HepG2 (cell line): Measurements from ENCODE around the gene JMJD1C. TPM values are rescaled to one million over a fixed set of nuclear protein-coding genes. Genes with fewer than 3 reads are reported as not detected.

ENCODE experiments used
- ATAC-seq: fragments of 200-7000 bp; cut with Tn5 transposase; 3 replicates; pipeline ENCODE4 v1.9.1; 2020; ENCODE audit warnings: mild to moderate bottlenecking, moderate library complexity
- BruUV-seq: library from RNA; stranded (reverse); fragments of 400-500 nt; replicated peaks from 2 replicates; lab custom pipeline; 2021; lab: Mats Ljungman, UMichigan
- CTCF ChIA-PET: fragments of 300-600 bp; formaldehyde crosslinking; extraction: SDS; loops from one replicate; lab custom pipeline; 2021; ENCODE audit warnings: low total read pairs, inconsistent platforms, low intra/inter-chr PET ratio; lab: Yijun Ruan, JAX
- POLR2A ChIA-PET: fragments of 350-600 bp; sonication (Branson Sonifier 250); formaldehyde crosslinking; loops from one replicate; lab custom pipeline; 2020; ENCODE audit warnings: antibody characterized with exemption, inconsistent platforms; lab: Yijun Ruan, JAX
- DNase-seq: peaks from one replicate; pipeline ENCODE4 v3.0.0-alpha.2; 2015; ENCODE audit warnings: low spot score
- FAIRE-seq: peaks from 3 replicates; lab custom pipeline; 2011; peaks lifted over from hg19 to GRCh38; lab: Jason Lieb, UNC
- H2AFZ ChIP-seq: one replicate; pipeline ENCODE4 v1.6.1; 2011; ENCODE audit warnings: low read length, inconsistent platforms
- H3K27ac ChIP-seq: fragments of 300-600 bp; 3 replicates; pipeline ENCODE4 v1.8.0; 2011; ENCODE audit warnings: mixed run types, mild to moderate bottlenecking, mixed read lengths, low read length, inconsistent platforms; ENCODE audit not compliant: insufficient read depth; ENCODE audit errors: extremely low read length
- H3K27me3 ChIP-seq, 2 experiments: fragments of 200-600 bp in 1 of 2; 2 replicates in 1 of 2; 3 replicates in 1 of 2; pipeline versions ENCODE4 v1.6.0 to v1.8.0; 2011; ENCODE audit warnings: low read length in 2 of 2, mild to moderate bottlenecking in 2 of 2, moderate library complexity in 2 of 2, inconsistent platforms in 1 of 2; ENCODE audit not compliant: insufficient read depth in 2 of 2, control insufficient read depth in 1 of 2
- H3K36me3 ChIP-seq, 2 experiments: fragments of 200-600 bp in 1 of 2; replicated peaks in 1 of 2; 2 replicates in 1 of 2; 3 replicates in 1 of 2; pipeline versions ENCODE4 v1.5.1 to v1.8.0; 2011; ENCODE audit warnings: low read length in 2 of 2, inconsistent platforms in 1 of 2; ENCODE audit not compliant: insufficient read depth in 2 of 2, control insufficient read depth in 1 of 2
- H3K4me1 ChIP-seq: 2 replicates; pipeline ENCODE4 v1.5.1; 2012; ENCODE audit warnings: low read length, inconsistent platforms; ENCODE audit not compliant: insufficient read depth
- H3K4me2 ChIP-seq: 2 replicates; pipeline ENCODE4 v1.6.0; 2011; ENCODE audit warnings: low read depth, low read length, inconsistent platforms
- H3K4me3 ChIP-seq, 3 experiments: fragments of 200-600 bp in 1 of 3; sonication (generic), shearing (Covaris generic) in 1 of 3; replicated peaks in 1 of 3; 2 replicates each; pipeline ENCODE4 v1.5.1; 2011 to 2016; ENCODE audit warnings: low read length in 3 of 3, inconsistent platforms in 2 of 3, low read depth in 2 of 3, mild to moderate bottlenecking in 2 of 3, control low read depth in 1 of 3, mixed read lengths in 1 of 3; ENCODE audit not compliant: insufficient read depth in 1 of 3
- H3K79me2 ChIP-seq: one replicate; pipeline ENCODE4 v1.6.1; 2011; ENCODE audit warnings: low read length, inconsistent platforms; ENCODE audit not compliant: insufficient read depth
- H3K9ac ChIP-seq: 2 replicates; pipeline ENCODE4 v1.6.0; 2011; ENCODE audit warnings: mild to moderate bottlenecking, low read depth, low read length, inconsistent platforms; ENCODE audit not compliant: insufficient read depth
- H3K9me3 ChIP-seq: 2 replicates; pipeline ENCODE4 v1.5.1; 2012; ENCODE audit warnings: mild to moderate bottlenecking, low read length
- H4K20me1 ChIP-seq: 2 replicates; pipeline ENCODE4 v1.6.0; 2011; ENCODE audit warnings: inconsistent platforms, mild to moderate bottlenecking, low read length, moderate library complexity; ENCODE audit not compliant: insufficient read depth
- CENPT ChIP-seq: sonication (generic); formaldehyde crosslinking; IDR thresholded peaks from 2 replicates; pipeline ENCODE4 v1.8.0; 2022; ENCODE audit warnings: low read depth, mild to moderate bottlenecking, moderate library complexity, missing genetic modification reagents
- GABPB1 ChIP-seq: IDR thresholded peaks from 2 replicates; pipeline ENCODE4 v1.6.1; 2016; ENCODE audit warnings: mild to moderate bottlenecking, missing genetic modification reagents, moderate library complexity, missing compliant biosample characterization
- HMGXB3 ChIP-seq: sonication (generic); formaldehyde crosslinking; IDR thresholded peaks from 2 replicates; pipeline ENCODE4 v1.4.0; 2020; ENCODE audit warnings: missing genetic modification reagents, borderline replicate concordance
- KAT2B ChIP-seq: fragments of 150-350 bp; IDR thresholded peaks from 2 replicates; pipeline ENCODE4 v1.6.1; 2014; ENCODE audit warnings: low read depth, low read length, borderline replicate concordance
- KMT2A ChIP-seq: sonication (generic); formaldehyde crosslinking; IDR thresholded peaks from 2 replicates; pipeline ENCODE4 v1.4.0; 2020; ENCODE audit warnings: missing genetic modification reagents
- POLR2A ChIP-seq, 2 experiments: IDR thresholded peaks; 2 replicates each; pipeline ENCODE4 v1.6.1; 2011; ENCODE audit warnings: low read depth in 2 of 2, low read length in 2 of 2, mild to moderate bottlenecking in 1 of 2, moderate library complexity in 1 of 2; ENCODE audit not compliant: insufficient read depth in 1 of 2
- RARA ChIP-seq: IDR thresholded peaks from 2 replicates; pipeline ENCODE4 v1.6.1; 2016; ENCODE audit warnings: missing genetic modification reagents, missing compliant biosample characterization
- SALL1 ChIP-seq: sonication (generic); formaldehyde crosslinking; IDR thresholded peaks from 2 replicates; pipeline ENCODE4 v1.8.0; 2022; ENCODE audit warnings: mild to moderate bottlenecking, missing genetic modification reagents
- ZKSCAN1 ChIP-seq: fragments of 150-350 bp; IDR thresholded peaks from 2 replicates; pipeline ENCODE4 v1.6.1; 2014; ENCODE audit warnings: low read length
- ZNF737 ChIP-seq: sonication (generic); formaldehyde crosslinking; IDR thresholded peaks from 2 replicates; pipeline ENCODE4 v1.5.0; 2020; ENCODE audit warnings: missing genetic modification reagents, mild to moderate bottlenecking, borderline replicate concordance
- WGBS: methylation state at CpG from one replicate; pipeline ENCODE4 v1.1.6; 2017; ENCODE audit warnings: low lambda C conversion rate; 5-methylcytosine and 5-hydroxymethylcytosine counted together
- in situ Hi-C: cut with HindIII; loops from 2 replicates; pipeline ENCODE4 v1.10.0; 2017; ENCODE audit warnings: low pct_unique_long_range_greater_than_20kb; ENCODE audit not compliant: extremely low pct_ligation_motif_present
- intact Hi-C: fragments of 100-400 bp; cut with micrococcal nuclease; formaldehyde crosslinking; loops from one replicate; pipeline ENCODE4 v1.10.0; 2022; ENCODE audit not compliant: unreplicated experiment
- polyA plus RNA-seq, 8 experiments: library from polyadenylated mRNA; depleted of rRNA in 3 of 8; stranded (reverse) in 7 of 8; unstranded in 1 of 8; fragments of >200 nt; fragmentation: Illumina TruSeq in 4 of 8; extraction: Trizol in 4 of 8; gene quantifications; 2 replicates each; pipeline versions ENCODE4 v1.2.1 to v1.2.3, GENCODE V29; 2011 to 2016; ENCODE audit warnings: low read depth in 4 of 8, missing spikeins in 1 of 8, mixed read lengths in 1 of 8; ENCODE audit not compliant: insufficient read depth in 1 of 8
- total RNA-seq, 5 experiments: library from RNA; depleted of rRNA; stranded (reverse); fragments of >200 nt; fragmentation: Illumina TruSeq; extraction: Trizol; gene quantifications; 2 replicates each; pipeline ENCODE4 v1.2.3, GENCODE V29; 2016; ENCODE audit warnings: low read depth in 1 of 5
- TF ChIP-seq, protein P1 (sequence below): sonication (generic); formaldehyde crosslinking; IDR thresholded peaks from 2 replicates; pipeline ENCODE4 v1.8.0; 2022; ENCODE audit warnings: missing genetic modification reagents, mild to moderate bottlenecking, borderline replicate concordance

The JMJD1C gene
- total and polyA plus RNA-seq, 2 of the 13 experiments (the other 11 are each of a cell fraction or from before 2014, with no cell fraction given), result 42.3 to 42.7 TPM

DNA sequence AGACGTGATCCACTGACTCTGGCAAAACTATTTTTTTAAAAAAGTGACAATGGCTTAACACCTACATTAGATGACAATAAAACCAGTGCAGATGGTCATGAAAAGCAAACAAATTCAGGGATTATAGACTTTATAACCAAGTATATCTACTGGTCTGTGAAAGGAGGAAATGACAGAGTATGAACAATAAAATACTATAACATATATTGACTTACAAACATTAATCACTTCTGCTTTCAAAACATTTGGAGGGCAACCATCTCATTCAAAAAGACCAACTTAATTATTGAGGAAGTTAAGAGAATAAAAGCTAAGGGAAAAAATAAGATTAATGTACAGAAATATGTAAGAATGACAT lies 34.8 kb downstream of the JMJD1C start:
- Histone ChIP-seq H3K4me3 (no peak overlapping the region), H3K27ac (no peak overlapping the region), H4K20me1 (peaks cover 4% of the 10 kb centered on the region; the same call in 1 of the 2 replicates), H3K4me1 (peaks cover 25% of the 10 kb centered on the region), H3K79me2 (peaks cover 86% of the 10 kb centered on the region), H2AFZ (no peak overlapping the region), H3K9ac (no peak overlapping the region), H3K36me3 (no peaks in the 10 kb centered on the region), H3K27me3 (no peaks in the 10 kb centered on the region), H3K9me3 (no peaks in the 10 kb centered on the region), H3K4me2 (no peak overlapping the region)
- intact Hi-C loops, result no loop called here
- in situ Hi-C loops, result no loop called here
- DNase-seq, result no peak
- no peak for ATAC-seq
- FAIRE-seq, result no peak
- ChIA-PET POLR2A (no interaction called here), CTCF (no interaction called here)
- TF ChIP-seq RARA (CRISPR knock-in tag) (no peak), ZKSCAN1 (no peak), POLR2A (IDR thresholded peaks at IDR 0.05; ENCODE audit: insufficient read depth in 1 of 2, low read depth in 2 of 2, low read length in 2 of 2) (no peak), KAT2B (no peak), HMGXB3 (CRISPR knock-in tag) (no peak), ZNF737 (CRISPR knock-in tag) (no peak), KMT2A (CRISPR knock-in tag) (no peak), GABPB1 (CRISPR knock-in tag) (no peak), CENPT (CRISPR knock-in tag) (no peak), SALL1 (CRISPR knock-in tag) (no peak)
- TF ChIP-seq, protein P1, sequence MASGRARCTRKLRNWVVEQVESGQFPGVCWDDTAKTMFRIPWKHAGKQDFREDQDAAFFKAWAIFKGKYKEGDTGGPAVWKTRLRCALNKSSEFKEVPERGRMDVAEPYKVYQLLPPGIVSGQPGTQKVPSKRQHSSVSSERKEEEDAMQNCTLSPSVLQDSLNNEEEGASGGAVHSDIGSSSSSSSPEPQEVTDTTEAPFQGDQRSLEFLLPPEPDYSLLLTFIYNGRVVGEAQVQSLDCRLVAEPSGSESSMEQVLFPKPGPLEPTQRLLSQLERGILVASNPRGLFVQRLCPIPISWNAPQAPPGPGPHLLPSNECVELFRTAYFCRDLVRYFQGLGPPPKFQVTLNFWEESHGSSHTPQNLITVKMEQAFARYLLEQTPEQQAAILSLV (CRISPR knock-in tag), result no peak
- no TSS peak for BruUV-seq
- WGBS, result 100% methylated on average over 1 of the region's 1 CpG
